A172 (cell line): ENCODE measurements around the gene FAM151B. TPM values are rescaled to one million over a fixed set of nuclear protein-coding genes. Genes with fewer than 3 reads are reported as not detected.
"Not testable (repeated sequence)": the region's sequence is repeated elsewhere in the genome, so short reads cannot be mapped to it uniquely, and the experiment has no call there.

ENCODE experiments used
- DNase-seq: peaks from one replicate; pipeline ENCODE4 v3.0.0-alpha.2; 2015; ENCODE audit warnings: low spot score
- total RNA-seq: library from RNA; depleted of rRNA; stranded (reverse); fragments of >200 nt; shearing (Covaris generic); gene quantifications from 2 replicates; pipeline ENCODE4 v1.2.3, GENCODE V29; 2014

FAM151B gene
- total RNA-seq, 1 experiment from 2014 or later = 1.9 TPM

GRCh38 chr5:80503641-80504040 is 15.7 kb downstream of the FAM151B start:
- DNase-seq = no peak

DNA sequence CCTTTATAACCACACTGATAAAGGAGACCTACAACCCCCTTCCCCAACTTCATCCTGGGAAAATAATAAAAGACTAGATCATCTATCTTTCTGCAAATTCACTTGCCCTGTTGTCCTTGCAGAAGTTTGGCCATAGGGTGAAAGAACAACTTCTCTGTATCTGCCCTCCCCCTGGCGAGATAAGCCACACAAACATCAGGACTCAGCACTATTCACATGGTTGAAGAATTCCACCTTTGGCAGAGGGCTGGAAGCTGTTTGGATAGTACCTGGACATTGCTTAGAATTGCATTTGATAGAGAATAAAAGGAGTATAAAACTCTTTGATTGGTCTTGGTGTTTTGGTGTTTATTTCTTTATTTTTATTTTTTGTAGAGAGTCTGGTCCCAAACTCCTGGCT is 16.9 kb downstream of the FAM151B start:
- no peak for DNase-seq

DNA sequence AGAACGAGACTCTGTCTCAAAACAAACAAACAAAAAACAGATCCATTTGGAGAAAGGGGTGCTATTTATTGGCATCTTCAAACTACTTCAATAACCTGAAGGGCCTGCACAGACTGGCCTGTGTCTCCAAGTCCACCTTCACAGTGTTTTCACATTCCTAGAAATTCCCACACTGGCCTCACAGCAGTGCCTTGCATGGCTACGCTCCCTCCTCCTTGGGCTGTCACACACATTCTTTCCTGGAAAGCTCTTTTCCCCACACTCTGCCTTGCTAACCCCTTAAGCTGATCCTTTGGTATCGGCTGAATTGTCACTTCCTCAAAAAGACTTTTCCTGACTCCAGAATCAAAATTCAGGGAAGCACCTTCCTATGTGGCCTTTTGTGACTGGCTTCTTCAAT is 19.8 kb downstream of the FAM151B start:
- DNase-seq = no peak

DNA sequence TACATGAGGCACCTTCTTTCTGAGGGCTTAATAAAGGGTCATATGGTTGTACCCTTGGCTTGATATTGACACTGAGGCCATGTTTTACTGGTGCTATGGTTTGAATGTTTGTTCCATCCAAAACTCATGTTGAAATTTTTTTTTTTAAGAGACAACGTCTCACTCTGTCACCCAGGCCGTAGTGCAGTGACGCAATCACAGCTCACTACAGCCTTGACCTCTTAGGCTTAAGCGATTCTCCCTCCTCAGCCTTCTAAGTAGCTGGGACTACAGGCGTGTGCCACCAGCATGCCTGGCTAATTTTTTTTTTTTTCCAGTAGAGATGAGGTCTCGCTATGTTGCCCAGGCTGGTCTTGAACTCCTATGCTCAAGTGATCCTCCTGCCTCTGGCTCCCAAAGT is 20.9 kb downstream of the FAM151B start:
- no peak for DNase-seq

DNA sequence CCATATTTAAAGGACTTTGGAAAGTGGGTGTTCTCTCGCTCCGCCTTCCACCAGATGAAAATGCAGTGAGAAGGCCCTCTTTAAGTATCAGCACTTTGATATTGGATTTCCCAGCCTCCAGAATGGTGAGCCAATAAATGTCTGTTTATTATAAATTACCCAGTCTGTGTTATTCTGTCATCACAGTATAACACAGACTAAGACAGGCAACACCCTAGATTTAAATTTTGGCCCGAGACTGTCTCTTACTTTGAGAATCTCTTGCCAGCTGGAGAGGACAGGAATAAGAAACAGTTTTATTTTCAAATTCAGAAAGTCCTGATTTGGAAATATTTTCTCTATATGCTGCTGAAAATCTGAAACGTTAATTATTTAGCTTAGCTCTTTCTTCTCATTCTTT is 21.5 kb downstream of the FAM151B start:
- no peak for DNase-seq

GRCh38 chr5:80516826-80517225 is 28.9 kb downstream of the FAM151B start:
- DNase-seq = peak; percentile 92

DNA sequence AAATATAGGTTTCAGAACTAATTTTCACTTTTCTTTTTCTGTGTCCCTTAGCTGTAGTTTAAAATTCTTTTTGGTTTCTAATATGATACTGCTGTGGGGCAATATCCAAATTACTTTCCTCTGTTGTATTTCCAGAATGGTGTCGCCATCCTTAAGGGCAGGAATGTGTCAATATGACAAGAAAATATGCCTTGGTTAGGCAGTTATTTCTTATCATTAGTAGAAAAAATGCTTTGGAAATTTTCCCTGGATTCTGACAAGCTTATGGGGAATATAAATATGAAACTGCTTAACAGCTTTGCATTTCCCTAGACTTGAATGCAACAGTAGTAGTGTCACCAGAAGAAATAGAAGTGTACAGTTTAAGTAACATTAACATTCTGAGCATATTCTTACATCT is 52.8 kb downstream of the FAM151B start:
- DNase-seq = no peak

DNA sequence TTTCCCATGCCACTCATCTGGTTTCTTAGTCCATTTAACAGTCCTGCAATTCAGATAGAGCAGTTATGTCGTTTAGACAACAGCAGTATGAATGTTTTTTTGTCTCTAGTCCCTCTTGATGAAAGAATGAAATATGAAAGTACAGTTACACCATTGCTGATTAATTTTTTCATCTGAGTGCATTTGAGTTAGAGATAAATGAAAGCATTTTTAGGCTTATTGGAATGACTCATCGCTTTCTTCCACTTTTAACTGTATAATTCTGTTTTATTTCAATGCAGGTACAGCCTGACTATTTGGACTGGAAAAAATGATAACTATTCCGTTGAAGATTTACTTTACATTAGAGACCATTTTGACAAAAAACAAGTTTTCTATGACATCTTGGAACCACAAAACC is 53.5 kb downstream of the FAM151B start:
- DNase-seq = no peak

DNA sequence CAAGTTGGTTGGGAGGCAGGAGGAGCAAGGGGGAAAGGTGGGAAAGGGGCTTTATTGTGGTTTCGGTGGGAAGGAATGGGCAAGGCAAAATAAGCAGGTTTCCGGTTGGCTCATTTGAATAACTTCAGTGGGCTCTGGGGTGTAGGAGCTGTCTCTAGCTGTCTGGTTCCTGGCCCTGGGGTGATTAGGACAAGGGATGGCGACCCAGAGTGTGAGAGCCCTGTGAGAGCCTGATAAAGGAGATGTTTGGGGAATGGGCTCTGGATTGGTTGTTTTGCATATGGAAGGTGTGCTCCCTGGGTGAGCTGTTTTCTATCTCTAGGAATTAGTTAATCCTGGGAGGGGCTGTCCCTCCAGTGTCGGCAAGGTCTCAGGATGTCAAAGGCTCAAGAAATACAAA is 66.7 kb downstream of the FAM151B start:
- DNase-seq = no peak

DNA sequence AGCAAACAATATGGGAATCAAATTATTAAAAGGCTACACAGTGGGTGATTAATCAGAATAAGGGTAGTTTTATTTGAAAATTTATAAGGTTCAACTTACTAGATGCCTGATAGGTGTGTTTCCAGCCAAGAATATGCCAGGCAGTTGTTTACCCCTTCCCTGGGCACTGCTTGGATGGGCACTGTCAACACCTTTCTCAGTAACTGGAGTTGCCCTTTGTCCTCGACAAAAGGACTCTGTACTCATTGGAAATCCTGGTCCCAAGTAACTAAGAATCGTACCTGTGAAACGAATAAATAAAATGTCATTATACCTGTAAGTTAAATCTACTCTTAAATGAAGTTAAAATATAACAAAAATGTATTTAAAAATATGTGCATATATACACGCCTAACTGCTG is 67.2 kb downstream of the FAM151B start:
- no peak for DNase-seq

DNA sequence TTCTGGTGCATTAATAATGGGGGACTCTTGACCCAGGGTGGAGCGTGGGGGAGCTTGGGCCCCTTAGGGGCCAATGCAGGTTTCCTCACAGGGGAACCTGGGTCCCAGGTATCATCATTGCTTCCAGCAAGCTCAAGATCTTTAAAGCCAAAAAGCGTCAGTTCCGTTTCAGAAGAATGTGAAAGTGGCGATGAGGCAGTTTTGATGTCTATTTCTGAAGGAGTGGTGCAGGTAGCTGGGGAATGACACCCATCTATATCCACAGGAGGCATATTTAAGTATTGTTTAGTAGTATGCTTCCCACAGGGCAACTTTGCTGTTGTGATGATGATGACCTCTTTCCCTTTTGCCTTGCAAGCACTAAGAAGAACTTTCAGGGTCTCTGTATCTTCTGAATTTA is 71.3 kb downstream of the FAM151B start:
- DNase-seq = no peak

DNA sequence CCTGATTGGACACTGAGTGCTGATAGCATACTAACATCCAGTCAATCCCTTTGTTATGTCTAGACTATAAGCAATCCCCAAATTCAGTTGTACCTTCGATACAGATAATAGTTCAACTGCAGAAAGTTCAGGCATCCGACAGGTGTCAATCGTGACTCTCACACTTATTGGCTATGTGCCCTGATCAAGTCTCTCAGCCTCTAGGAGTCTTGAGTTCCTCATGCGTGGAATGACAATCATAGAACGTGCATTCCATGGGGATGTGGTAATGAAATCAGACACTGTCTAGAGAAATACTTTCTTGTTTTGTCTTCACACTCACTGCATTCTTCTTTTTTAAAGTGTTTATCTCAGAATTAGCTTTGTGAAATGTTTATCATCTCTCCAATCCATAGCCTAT is 77.4 kb downstream of the FAM151B start:
- no peak for DNase-seq

- DNase-seq = no peak
Measured at GRCh38 chr5:80566711-80567259, 78.9 kb downstream of the FAM151B start.

DNA sequence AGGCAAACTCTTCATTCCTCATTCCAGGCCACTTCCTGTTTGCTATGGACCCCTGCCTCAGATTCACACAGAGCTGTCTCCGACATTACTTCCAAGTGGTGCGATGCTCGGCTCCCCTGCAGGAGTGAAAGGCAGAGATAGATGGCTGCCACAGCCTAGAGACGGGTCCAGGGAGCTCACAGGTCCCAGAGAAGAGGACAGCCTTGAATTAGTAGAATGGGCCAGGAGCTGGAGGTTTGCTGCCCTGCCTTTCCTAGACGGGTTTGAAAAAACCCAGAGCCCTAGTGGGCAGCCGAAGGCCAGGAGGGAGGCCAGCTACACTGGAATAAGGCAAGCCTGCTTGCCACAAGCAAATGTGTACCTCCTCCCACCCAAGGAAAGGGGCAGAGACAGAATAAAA is 80.4 kb downstream of the FAM151B start:
- DNase-seq = no peak

DNA sequence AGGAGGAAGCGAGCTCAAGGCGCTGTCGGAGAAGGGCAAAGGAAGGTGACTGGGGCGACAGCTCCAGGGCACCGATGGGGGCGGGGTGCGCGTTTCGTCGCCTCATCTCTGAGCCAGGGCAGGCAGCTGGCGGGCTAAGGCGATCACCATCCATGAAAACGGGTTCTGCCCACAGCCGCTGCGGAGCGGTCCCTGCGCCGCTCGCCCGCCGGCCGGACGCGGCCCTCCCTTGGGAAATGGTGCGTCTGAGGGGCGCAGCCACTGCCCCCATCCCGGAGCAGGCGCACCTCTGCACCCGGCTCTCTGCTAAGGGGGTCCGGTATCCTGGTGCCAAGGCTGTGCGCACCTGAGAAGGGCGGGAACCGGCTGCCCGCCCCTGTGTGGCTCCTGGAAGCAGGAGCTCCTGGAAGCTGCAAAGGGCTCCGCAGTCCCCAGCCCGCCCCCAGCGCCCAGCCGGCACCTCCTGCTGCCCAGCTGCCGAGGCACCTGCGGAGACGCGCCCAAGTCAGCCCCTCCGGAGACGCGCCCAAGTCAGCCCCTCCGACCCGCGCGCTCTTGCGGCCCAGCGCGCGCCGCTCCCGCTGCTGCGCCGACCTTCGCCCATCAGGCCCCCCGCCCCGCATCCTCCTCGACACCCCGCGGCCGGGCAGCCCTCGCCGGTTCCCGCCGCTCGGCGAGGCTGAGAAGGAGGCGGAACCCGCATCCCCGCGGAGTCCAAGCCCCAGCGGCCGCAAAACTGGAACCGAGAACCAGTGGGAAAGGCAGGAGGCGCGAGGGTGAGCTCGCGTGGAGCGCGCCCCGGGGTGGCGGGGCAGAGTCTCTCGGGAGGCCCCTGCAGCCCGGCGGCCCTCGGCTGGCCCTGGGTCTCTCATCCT is 81.4 kb downstream of the FAM151B start:
- no peak for DNase-seq

- no peak for DNase-seq
Measured at GRCh38 chr5:80569961-80570786, 82.3 kb downstream of the FAM151B start, which contains the start of gene ANKRD34B. Gene ANKRD34B (minus strand): TSS chr5:80570280. CDS start chr5:80560019, 10,261 bp downstream.

DNA sequence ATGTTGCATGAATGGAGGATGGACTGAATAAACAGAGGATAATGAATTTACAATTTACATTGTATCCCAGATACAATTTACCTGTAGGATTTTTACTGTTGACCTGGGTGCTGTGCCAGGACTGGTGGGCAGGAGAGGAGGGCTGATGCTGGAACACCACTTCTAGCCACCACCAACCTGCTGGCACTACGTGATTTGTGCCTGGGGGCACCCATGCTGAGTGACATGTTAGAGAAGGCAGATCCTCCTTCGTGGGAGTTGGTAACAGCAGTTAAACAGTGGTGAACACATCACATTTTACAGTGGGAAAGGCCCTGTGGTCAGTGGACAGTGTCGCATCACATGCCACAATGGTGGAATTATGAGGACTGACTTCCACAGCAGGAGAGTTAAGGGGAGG is 85.2 kb downstream of the FAM151B start:
- DNase-seq = no peak

DNA sequence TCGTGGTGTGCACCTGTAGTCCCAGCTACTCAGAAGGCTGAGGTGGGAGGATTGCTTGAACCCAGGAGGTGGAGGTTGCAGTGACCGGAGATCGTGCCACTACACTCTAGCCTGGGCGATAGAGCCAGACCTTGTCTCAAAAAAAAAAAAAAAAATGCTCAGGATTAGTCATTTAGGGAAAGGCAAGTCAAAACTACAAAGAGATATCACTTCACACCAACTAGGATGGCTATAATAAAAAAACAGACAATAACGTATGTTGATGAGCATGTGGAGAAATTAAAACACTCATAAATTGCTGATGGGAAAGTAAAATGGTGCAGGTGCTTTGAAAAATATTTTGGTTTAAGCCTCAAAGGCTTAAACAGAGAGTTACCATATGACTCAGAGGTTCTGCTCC is 88.5 kb downstream of the FAM151B start:
- no peak for DNase-seq

DNA sequence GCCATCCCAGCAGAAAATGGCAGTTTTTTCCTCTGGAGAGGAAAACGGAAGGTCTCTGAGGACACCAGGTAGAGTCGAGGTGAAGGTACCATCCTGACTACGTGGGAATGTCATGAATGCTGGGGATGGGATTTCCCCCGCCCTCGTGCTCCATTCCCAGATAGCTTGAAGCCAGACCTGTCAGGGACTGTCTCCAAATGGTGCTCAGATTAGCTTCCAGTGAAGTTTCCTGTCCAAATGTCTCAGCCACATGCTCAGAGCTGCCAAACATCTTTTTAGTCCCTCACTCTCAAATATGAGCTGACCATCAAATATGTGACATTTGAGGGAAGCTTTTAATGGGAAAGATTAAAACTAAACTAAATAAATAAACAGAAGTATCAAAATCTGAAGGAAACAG is 89.8 kb downstream of the FAM151B start:
- DNase-seq = no peak

GRCh38 chr5:80579050-80579449 is 91.2 kb downstream of the FAM151B start:
- no peak for DNase-seq

GRCh38 chr5:80580291-80580690 is 92.4 kb downstream of the FAM151B start:
- not testable (repeated sequence) for DNase-seq

- no peak for DNase-seq
Measured at GRCh38 chr5:80584770-80585169, 96.9 kb downstream of the FAM151B start.
